Ovary (tissue), 9 donors: Measurements from ENCODE around the gene ELOA. TPM values are rescaled to one million over a fixed set of nuclear protein-coding genes. Genes with fewer than 3 reads are reported as not detected.

Experiments
- DNase-seq, 5 donors: peaks; one replicate each; pipeline ENCODE4 v3.0.0-alpha.2; 2019 to 2020
- H3K27ac ChIP-seq, 2 donors: fragments of 200-600 bp; one replicate each; pipeline versions ENCODE4 v1.5.1 to v1.8.0; 2019 to 2022
- H3K27me3 ChIP-seq: fragments of 200-600 bp; one replicate; pipeline ENCODE4 v1.8.0; 2022
- H3K36me3 ChIP-seq: fragments of 200-600 bp; sonication (generic); one replicate; pipeline ENCODE4 v1.5.1; 2019
- H3K4me1 ChIP-seq: one replicate; pipeline ENCODE4 v1.8.1; 2013; ENCODE audit warnings: mild to moderate bottlenecking, moderate library complexity; ENCODE audit not compliant: insufficient read depth
- H3K4me3 ChIP-seq: fragments of 200-600 bp; sonication (generic); one replicate; pipeline ENCODE4 v1.5.1; 2017
- H3K9me3 ChIP-seq, 2 donors: fragments of 200-600 bp in 1 of 2; sonication (generic) in 1 of 2; one replicate each; pipeline versions ENCODE4 v1.5.1 to v1.8.1; 2013 to 2019; ENCODE audit warnings: mild to moderate bottlenecking in 1 of 2, moderate library complexity in 1 of 2
- CTCF ChIP-seq, 3 donors: fragments of 450-650 bp in 2 of 3; fragments of 200-600 bp in 1 of 3; IDR thresholded peaks; one replicate each; pipeline versions ENCODE4 v1.5.1 to v1.8.0; 2016 to 2022; ENCODE audit warnings: antibody characterized with exemption in 3 of 3, mild to moderate bottlenecking in 1 of 3
- EP300 ChIP-seq: sonication (generic); formaldehyde crosslinking; IDR thresholded peaks from one replicate; pipeline ENCODE4 v1.6.1; 2017; ENCODE audit warnings: antibody characterized with exemption
- POLR2A ChIP-seq: fragments of 450-650 bp; IDR thresholded peaks from one replicate; pipeline ENCODE4 v1.6.1; 2017; ENCODE audit warnings: antibody characterized with exemption, mild to moderate bottlenecking, moderate library complexity
- WGBS, 3 donors: extraction: QIAGEN DNeasy Blood & Tissue Kit in 1 of 3; methylation state at CpG; one replicate each; pipeline versions ENCODE4 v1.1.5 to v1.1.7; 2013 to 2017; 5-methylcytosine and 5-hydroxymethylcytosine counted together
- intact Hi-C, 4 donors: fragments of 100-400 bp; cut with DNase I; formaldehyde crosslinking; loops; one replicate each; pipeline versions ENCODE4 v1.11.0 to v1.15.1; 2022 to 2023
- polyA plus RNA-seq, 2 donors: library from polyadenylated mRNA; stranded (reverse); fragments of 200-250 nt in 1 of 2; fragments of 350-450 nt in 1 of 2; fragmentation: Illumina TruSeq in 1 of 2; extraction: RNeasy Lipid Tissue Mini Kit (QIAGEN cat#74804) in 1 of 2; gene quantifications; one replicate each; pipeline ENCODE4 v1.2.3, GENCODE V29; 2013 to 2014
- total RNA-seq, 7 donors: library from RNA; depleted of rRNA in 2 of 7; stranded (reverse); fragments of >200 nt in 2 of 7; fragmentation: NEBNext Ultra II Directional in 3 of 7; extraction: Animal tissue kit (Norgen Biotek cat#: 25700) in 3 of 7; gene quantifications; one replicate each; pipeline versions ENCODE4 v1.1.0 to v1.2.4, GENCODE V29; 2016 to 2023
- donor health status: DM: no; HTN: no; CAD: no; lungs with moderate emphysema.
- donor health status: DM: no; HTN: no; CAD: no.
- donor health status: Bipolar disorder and iron deficiency.
- donor health status: DM: yes; HTN: yes; CAD: no.
- donor health status: DM: no; HTN: no; CAD: no.
- donor health status: DM: yes; HTN: yes; CAD: no.

Gene ELOA
- total and polyA plus RNA-seq, 9 donors = 13.0 to 38.0 (median 27.3) TPM

DNA sequence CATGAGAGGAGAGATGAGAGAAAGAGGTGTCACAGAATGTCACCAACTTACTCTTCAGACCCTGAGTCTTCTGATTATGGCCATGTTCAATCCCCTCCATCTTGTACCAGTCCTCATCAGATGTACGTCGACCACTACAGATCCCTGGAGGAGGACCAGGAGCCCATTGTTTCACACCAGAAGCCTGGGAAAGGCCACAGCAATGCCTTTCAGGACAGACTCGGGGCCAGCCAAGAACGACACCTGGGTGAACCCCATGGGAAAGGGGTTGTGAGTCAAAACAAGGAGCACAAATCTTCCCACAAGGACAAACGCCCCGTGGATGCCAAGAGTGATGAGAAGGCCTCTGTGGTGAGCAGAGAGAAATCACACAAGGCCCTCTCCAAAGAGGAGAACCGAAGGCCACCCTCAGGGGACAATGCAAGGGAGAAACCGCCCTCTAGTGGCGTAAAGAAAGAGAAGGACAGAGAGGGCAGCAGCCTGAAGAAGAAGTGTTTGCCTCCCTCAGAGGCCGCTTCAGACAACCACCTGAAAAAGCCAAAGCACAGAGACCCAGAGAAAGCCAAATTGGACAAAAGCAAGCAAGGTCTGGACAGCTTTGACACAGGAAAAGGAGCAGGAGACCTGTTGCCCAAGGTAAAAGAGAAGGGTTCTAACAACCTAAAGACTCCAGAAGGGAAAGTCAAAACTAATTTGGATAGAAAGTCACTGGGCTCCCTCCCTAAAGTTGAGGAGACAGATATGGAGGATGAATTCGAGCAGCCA, 8.0 kb downstream of the ELOA start:
- Histone ChIP-seq H3K27ac (no peak overlapping the region), H3K36me3 (no peaks in the 10 kb centered on the region)
- 55 to 61% (median 56%) methylated on average over 11 of the region's 11 CpGs for WGBS, 3 donors

GRCh38 chr1:23751815-23752200, 8.5 kb downstream of the ELOA start:
- DNase-seq = no peak
- intact Hi-C loops = no loop called here
- Histone ChIP-seq H3K9me3 (no peaks in the 10 kb centered on the region), H3K36me3 (no peaks in the 10 kb centered on the region), H3K27me3 (no peaks in the 10 kb centered on the region), H3K4me3 (no peak overlapping the region), H3K27ac (no peak overlapping the region), H3K4me1 (no peaks in the 10 kb centered on the region)
- WGBS, 3 donors = 70 to 75% (median 75%) methylated on average over 4 of the region's 4 CpGs
- TF ChIP-seq POLR2A (no peak), CTCF (IDR thresholded peaks at IDR 0.05) (no peak), EP300 (no peak)

More for the DNA sequence above, 8.0 kb downstream of the ELOA start:
- DNase-seq = peak in 1 of 5 donors; percentile 27
- intact Hi-C loops = no loop called here
- Histone ChIP-seq H3K27me3 (no peaks in the 10 kb centered on the region), H3K4me3 (no peak overlapping the region), H3K4me1 (no peaks in the 10 kb centered on the region), H3K9me3 (no peaks in the 10 kb centered on the region)
- TF ChIP-seq CTCF (IDR thresholded peaks at IDR 0.05) (no peak), EP300 (no peak), POLR2A (no peak)

- no peak overlapping the region for H3K27ac ChIP-seq
- 29 to 44% (median 36%) methylated on average over 1 of the region's 1 CpG for WGBS, 3 donors
- H3K9me3 ChIP-seq = no peaks in the 10 kb centered on the region
- intact Hi-C loops = no loop called here
- no peaks in the 10 kb centered on the region for H3K27me3 ChIP-seq
- no peaks in the 10 kb centered on the region for H3K36me3 ChIP-seq
- TF ChIP-seq EP300 (no peak), POLR2A (no peak), CTCF (IDR thresholded peaks at IDR 0.05) (no peak)
- no peaks in the 10 kb centered on the region for H3K4me1 ChIP-seq
- no peak for DNase-seq
- no peak overlapping the region for H3K4me3 ChIP-seq
These were observed 9.6 kb downstream of the ELOA start for GRCh38 chr1:23752909-23753308.

DNA sequence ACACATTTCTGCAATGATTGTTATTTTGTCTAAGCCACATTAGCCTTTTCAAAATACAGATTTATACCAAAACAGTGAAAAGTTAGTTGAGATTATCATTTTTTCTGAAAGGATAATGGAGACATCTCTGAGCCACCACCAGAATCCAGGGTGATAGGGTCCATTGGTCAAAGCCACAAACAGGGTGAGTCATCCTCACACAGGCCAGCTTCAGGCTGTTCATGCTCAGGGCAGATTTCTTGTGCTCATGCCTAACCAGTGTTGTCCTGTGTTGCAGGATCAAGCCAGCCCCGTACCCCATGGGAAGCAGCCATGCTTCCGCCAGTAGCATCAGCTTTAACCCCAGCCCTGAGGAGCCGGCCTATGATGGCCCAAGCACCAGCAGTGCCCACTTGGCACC, 13.4 kb downstream of the ELOA start:
- Histone ChIP-seq H3K4me3 (no peak overlapping the region), H3K4me1 (no peaks in the 10 kb centered on the region), H3K27ac (no peak overlapping the region), H3K27me3 (no peaks in the 10 kb centered on the region), H3K9me3 (no peaks in the 10 kb centered on the region), H3K36me3 (no peaks in the 10 kb centered on the region)
- 80 to 84% (median 81%) methylated on average over 3 of the region's 3 CpGs for WGBS, 3 donors
- TF ChIP-seq EP300 = no peak
- no peak for TF ChIP-seq POLR2A
- no peak for TF ChIP-seq CTCF (IDR thresholded peaks at IDR 0.05)
- intact Hi-C loops = no loop called here
- DNase-seq = no peak
